Measurements from ENCODE around the gene SNN.

DNA sequence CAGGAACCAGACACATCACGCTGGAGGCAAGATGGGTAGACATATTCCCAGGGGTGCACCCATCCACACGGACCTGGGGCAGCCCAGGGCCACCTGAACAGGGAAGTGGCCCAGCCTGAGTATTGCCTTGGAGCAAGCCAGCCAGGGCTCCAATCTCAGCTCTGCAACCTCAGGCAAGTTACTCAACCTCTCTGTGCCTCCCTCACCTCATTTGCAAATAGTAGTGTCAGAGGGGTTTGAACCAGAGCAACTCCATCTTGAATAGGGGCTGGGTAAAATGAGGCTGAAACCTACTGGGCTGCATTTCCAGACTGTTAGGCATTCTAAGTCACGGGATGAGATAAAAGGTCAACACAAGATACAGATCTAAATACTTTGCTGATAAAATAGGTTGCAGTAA, 35.1 kb upstream of the SNN start:
- no peak for TF ChIP-seq POLR2AphosphoS5 (IDR thresholded peaks at IDR 0.05; ENCODE audit: low read depth, low read length)
- TF ChIP-seq, protein P1, sequence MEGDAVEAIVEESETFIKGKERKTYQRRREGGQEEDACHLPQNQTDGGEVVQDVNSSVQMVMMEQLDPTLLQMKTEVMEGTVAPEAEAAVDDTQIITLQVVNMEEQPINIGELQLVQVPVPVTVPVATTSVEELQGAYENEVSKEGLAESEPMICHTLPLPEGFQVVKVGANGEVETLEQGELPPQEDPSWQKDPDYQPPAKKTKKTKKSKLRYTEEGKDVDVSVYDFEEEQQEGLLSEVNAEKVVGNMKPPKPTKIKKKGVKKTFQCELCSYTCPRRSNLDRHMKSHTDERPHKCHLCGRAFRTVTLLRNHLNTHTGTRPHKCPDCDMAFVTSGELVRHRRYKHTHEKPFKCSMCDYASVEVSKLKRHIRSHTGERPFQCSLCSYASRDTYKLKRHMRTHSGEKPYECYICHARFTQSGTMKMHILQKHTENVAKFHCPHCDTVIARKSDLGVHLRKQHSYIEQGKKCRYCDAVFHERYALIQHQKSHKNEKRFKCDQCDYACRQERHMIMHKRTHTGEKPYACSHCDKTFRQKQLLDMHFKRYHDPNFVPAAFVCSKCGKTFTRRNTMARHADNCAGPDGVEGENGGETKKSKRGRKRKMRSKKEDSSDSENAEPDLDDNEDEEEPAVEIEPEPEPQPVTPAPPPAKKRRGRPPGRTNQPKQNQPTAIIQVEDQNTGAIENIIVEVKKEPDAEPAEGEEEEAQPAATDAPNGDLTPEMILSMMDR (IDR thresholded peaks at IDR 0.05) = no peak
- no peak for TF ChIP-seq SIN3A (IDR thresholded peaks at IDR 0.05; ENCODE audit: borderline replicate concordance, insufficient read depth, low read depth, low read length)
